Activated T-cell treated with anti-CD3 and anti-CD28 coated beads, Interleukin-2, amount 50 U/mL, for 48 hours (primary cell): Measurements from ENCODE around the gene CACNB4.
"Not testable (repeated sequence)": the region's sequence is repeated elsewhere in the genome, so short reads cannot be mapped to it uniquely, and the experiment has no call there.

Experiments
- DNase-seq, 2 experiments: peaks; one replicate each; pipeline ENCODE4 v3.0.0-alpha.2; 2020

CACNB4 gene

GRCh38 chr2:152016181-152017120 lies 82.4 kb downstream of the CACNB4 start:
- DNase-seq: no peak

DNA sequence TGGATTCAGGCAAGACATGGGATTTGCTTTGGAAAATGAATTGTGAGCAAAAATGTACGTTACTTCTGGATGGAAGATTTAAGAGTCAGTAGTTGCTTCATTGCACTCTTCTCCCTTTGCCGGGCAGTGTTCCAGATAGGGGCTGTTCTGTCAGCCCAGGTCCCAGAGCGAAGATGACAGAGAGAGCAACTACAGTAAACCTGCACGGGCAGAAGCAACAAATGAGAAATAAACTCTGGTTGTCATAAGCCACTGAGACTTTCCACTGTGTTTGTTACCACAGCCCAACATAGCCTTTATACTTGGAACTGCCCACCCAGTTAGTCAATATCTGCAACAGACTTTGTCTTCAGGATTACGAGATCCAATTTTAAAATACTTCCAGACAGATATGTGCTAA lies 83.3 kb downstream of the CACNB4 start:
- no peak for DNase-seq

- DNase-seq: no peak
Observed at GRCh38 chr2:152012697-152013096, 86.1 kb downstream of the CACNB4 start.

- no peak for DNase-seq
Observed at GRCh38 chr2:152011724-152012123, 87.1 kb downstream of the CACNB4 start.

GRCh38 chr2:152005607-152006006 lies 93.2 kb downstream of the CACNB4 start:
- DNase-seq: no peak

GRCh38 chr2:152003283-152003682 lies 95.6 kb downstream of the CACNB4 start:
- not testable (repeated sequence) for DNase-seq

GRCh38 chr2:151999053-151999452 lies 99.8 kb downstream of the CACNB4 start:
- DNase-seq: peak; percentile 55 to 62

DNA sequence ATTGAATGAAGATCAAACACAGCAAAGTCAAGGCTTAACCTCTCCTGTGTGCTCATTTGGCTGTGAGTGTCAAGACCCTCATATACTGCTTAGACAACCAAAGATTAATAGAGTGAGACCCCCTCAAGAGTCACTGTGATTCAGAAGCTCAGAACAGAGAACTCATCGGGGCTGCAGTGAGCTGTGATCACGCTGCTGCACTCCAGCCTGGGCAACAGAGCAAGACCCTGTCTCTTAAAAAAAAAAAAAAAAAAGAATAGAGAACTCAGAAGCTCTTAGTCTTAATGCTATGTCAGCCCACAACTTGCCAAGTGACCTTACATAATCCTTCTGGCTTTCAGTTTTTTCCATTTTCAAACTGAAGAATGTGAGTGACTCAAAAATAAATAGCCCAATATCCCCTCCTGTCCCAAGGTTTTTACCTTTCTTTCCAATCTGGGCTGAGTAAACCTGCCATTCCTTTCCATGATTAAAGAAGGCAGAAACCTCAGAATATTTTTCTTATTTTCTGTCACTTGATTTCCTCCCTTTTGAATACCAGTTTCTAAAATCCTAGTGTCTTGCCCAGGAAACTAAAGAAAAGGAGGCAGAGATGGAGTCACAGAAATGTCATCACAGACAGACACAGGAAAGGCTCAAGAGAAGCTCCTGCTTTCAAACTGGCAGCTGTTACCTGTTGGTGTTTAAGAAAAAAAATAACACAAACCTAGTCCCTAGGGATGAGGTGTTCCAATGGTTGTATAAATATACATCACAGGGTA lies 102.4 kb downstream of the CACNB4 start:
- no peak for DNase-seq

- DNase-seq: no peak
Observed at GRCh38 chr2:151995161-151995557, 103.7 kb downstream of the CACNB4 start.

GRCh38 chr2:151994178-151994577 lies 104.7 kb downstream of the CACNB4 start:
- not testable (repeated sequence) for DNase-seq

- DNase-seq: no peak
Observed at GRCh38 chr2:151991010-151991409, 107.8 kb downstream of the CACNB4 start.

DNA sequence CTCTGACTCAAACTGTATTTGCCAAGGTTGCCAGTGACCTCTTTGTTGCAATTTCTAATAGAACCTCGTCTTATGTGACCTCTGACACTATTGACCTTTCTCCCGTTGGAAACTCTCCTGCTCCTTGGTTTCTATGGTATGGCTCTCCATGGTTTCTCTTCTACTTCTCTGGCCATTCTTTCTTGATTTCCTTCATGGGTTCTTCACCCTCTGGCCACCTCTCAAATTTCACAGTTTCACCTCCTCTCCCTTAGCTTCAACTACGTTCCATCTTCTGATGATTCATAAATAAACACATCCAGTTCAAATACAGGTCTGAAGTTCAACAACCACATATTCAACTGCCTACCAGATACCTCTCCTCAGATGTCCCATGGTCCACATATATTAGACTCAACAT lies 109.5 kb downstream of the CACNB4 start:
- no peak for DNase-seq

DNA sequence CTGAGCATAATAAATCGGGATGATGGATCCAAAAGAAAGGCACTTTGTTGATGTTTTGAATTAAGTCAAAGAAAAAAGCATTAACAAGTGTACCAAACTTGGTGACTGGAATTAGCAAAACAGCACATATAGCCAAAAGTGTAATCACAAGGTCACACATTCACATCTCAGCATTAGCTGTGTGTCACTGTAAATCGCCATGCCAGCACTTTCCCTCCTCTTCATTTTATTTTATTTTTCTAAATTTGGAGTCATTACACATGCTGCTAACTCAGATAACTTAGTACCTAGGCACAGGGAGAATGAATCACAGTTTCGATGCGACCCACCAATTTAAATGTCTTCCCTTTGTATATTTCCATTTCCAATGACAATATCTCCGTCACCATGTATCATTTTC lies 111.4 kb downstream of the CACNB4 start:
- no peak for DNase-seq

DNA sequence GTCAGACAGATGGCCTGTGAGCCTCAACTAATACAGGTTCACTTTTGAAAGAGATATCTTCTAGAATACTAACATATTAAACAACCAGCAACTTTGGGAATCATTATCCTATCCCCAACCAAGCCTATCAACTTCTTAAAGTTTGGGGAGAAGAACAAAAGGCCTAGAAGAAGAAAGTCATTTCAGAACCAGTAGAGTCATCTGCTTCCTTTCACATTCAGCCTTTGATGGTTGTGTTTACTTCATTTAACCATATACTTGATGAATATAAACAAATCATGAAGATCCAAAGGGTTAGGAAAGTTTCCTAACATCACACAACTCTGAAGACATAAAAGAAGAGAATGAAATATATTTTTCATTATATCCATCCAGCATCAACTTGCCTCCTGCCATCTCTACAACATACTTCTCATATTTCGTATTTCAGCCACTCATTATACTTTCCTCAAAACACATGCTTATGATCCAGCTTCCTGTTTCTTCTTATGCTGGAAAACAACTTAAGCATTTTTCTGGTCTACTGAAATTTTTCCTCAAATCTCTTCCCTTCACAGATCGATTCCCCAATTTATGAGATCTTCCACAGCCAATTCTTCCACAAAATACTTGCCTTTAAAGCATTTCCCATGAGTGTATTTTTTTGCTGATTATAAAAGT lies 114.3 kb downstream of the CACNB4 start:
- no peak for DNase-seq

DNA sequence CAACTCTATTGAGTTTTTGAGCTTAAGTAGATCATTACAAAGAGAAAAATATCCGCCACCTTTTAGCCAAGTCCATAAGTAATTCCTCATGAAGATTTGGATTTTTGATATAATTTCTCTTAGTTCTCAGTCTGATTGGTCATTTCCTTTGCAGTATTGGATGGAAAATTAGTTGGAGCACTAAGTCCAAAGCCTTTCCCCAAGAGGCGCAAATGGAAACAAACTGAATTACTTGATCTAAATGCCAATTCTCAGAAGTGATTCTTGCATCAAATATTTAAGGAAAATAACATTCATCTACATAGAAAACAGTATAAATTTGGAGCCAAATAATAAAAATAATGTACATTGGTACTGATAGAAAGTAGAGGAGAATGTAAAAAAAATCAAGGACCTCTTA lies 115.6 kb downstream of the CACNB4 start:
- DNase-seq: no peak

DNA sequence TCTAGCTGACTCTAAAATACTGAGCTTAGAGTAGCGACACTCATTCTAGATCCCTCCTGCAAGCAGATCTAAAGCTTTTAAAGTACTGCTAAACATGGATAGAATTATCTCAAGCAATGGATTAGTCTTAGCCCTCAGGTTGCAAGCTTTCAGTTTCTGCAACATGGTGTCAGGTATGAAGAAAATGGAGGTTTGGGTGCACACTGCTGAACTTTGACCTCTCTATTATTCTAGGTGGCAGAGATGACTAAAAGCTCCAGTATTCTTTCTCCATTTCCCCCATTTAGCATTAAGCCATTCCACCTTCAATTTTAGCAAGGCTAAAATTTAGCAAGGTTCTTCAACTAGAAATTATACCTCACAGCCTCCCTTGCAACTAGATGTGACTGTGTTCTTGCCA lies 117.0 kb downstream of the CACNB4 start:
- DNase-seq: no peak

GRCh38 chr2:151979694-151980093 lies 119.2 kb downstream of the CACNB4 start:
- no peak for DNase-seq

GRCh38 chr2:151978709-151979108 lies 120.1 kb downstream of the CACNB4 start:
- DNase-seq: no peak

DNA sequence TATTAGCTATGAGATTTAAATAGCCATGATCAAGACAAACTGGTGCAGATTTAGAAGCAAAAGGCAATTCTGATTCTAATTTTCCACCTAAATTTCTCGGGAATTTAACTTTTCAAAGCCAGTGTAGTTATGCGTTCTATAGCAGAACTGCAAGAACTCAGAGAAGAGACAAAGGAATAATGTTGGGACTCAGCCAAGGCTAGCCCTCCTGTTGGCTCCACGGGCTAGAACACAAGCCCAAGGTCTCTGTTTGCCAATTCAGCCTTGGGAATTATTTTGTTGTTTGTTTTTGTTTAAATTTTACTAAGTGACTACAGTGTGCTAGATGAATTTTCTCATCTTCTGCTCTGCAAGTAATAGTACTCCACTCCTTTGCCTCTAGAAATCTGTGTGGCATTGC lies 121.2 kb downstream of the CACNB4 start:
- DNase-seq: no peak

GRCh38 chr2:151976945-151977353 lies 121.9 kb downstream of the CACNB4 start:
- peak; percentile 37 to 50 for DNase-seq

DNA sequence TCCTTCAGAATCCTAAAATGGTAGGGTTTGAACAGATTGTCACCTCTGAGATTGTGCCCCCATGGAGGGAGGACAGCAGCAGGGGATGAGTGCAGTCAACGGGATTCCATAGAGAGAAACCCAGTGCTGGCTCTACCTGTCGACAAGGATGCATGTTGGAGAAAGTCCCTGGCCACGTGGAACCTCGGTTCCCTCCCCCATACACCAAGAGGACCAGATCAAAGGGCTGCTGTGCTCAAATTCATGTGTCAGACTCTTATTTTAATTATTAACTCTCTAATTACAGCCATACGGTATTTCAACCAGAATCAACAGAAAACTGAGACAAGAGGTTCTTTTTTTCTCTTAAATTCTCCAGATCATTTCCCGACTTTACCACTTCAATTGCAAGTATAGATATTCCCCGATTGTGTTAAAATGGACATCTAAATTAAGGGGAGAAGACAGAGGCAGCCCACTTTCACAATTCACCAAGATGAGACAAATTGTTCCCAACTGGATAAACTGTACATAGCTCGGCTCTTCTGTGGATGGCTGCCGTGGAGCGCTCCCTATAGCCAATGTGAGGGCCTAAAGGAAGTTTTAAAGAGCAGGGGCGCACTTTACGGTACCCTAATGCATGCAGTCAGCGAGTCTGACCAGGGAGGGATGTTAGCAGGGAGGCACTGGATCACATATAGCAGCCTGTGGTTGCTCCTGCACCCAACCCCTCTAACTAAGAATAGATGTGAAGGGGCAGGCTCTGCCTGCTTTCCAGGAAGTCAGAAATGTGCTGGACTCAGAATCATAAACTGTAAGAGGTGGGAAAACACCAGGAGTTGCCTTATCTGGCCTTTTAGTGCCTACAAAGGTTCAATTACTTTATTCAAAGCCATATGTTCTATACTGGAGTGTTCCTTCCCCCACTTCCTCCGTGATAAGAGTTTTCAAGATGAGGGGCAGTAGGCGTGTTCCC lies 123.1 kb downstream of the CACNB4 start:
- DNase-seq: no peak

DNA sequence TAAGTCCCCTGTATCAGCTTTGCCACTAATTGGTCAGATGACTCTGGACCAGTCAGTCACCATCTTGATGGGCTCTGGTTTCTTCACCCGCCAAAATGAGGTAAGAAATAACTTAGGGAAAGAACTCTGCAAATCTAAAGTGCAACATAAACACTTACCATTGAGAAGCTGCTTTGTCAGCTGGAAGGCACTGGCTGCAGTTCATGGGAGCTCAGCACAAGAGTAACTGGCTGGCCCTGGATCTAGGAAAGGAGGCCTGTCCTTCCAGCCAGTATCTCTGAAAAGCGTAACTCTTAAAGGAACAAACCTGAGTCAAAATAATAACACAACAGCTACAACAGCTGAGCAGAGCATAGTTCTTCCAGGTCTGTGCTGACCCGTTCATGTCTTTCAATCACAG lies 123.9 kb downstream of the CACNB4 start:
- no peak for DNase-seq
